HUES64 (cell line): Measurements from ENCODE around the gene C2orf72.

ENCODE experiments used
- H3K27ac ChIP-seq: 2 replicates; pipeline ENCODE4 v1.7.0; 2013; ENCODE audit warnings: low read depth, low read length, inconsistent platforms
- H3K27me3 ChIP-seq: 2 replicates; pipeline ENCODE4 v1.6.1; 2013; ENCODE audit warnings: mild to moderate bottlenecking, low read length; ENCODE audit not compliant: insufficient read depth
- H3K36me3 ChIP-seq: 2 replicates; pipeline ENCODE4 v1.6.1; 2013; ENCODE audit warnings: mild to moderate bottlenecking, low read length; ENCODE audit not compliant: insufficient read depth
- H3K4me1 ChIP-seq: 2 replicates; pipeline ENCODE4 v1.6.1; 2013; ENCODE audit warnings: mild to moderate bottlenecking, low read length, moderate library complexity; ENCODE audit not compliant: insufficient read depth
- H3K4me3 ChIP-seq: 2 replicates; pipeline ENCODE4 v1.5.1; 2013; ENCODE audit warnings: mild to moderate bottlenecking, low read length, moderate library complexity
- H3K9ac ChIP-seq: 2 replicates; pipeline ENCODE4 v1.6.1; 2013; ENCODE audit warnings: mild to moderate bottlenecking, low read depth, low read length
- H3K9me3 ChIP-seq: 2 replicates; pipeline ENCODE4 v1.6.1; 2013; ENCODE audit warnings: low read depth, low read length; ENCODE audit not compliant: insufficient read depth
- whole genome bisulfite sequencing: fragments of 150-250, 120-280 bp; methylation state at CpG from one replicate; pipeline ENCODE4 v1.1.7; 2013; ENCODE audit warnings: missing lambda C conversion rate; 5-methylcytosine and 5-hydroxymethylcytosine counted together

C2orf72 gene

DNA sequence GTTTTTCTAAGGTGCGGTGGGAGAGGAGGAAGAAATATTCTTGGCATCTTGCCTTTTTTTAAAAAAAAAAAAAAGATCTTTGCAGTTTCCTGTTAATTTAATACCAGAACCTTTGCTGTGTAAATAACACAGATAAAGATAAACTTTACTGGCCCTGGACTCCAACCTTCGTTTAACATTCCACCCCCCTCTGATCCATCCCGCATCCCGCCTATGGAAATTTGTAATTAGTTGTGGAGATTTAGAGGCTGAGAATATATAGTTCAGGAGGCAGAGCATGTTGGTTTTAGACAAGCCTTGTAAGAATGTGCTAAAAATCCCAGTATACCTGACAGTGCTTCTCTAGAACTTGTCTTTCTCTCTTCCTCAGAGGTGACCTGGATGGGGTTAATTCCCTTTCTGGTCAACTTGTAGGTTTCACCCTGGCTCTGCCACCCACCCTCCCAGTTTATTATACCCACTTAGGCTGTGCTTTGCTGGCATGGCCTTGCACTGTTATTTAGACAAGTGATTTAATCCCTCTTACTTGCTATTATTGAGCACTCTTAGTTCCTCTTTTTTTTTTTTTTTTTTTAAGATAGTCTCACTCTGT is 2.9 kb upstream of the C2orf72 start:
- 82% methylated on average over 3 of the region's 4 CpGs for WGBS
- Histone ChIP-seq H3K27me3 (peaks cover 54% of the 10 kb centered on the region), H3K9ac (no peak overlapping the region), H3K4me1 (peaks cover 3% of the 10 kb centered on the region; the same call in 1 of the 2 replicates), H3K27ac (no peak overlapping the region), H3K9me3 (no peaks in the 10 kb centered on the region), H3K36me3 (no peaks in the 10 kb centered on the region), H3K4me3 (no peak overlapping the region)

DNA sequence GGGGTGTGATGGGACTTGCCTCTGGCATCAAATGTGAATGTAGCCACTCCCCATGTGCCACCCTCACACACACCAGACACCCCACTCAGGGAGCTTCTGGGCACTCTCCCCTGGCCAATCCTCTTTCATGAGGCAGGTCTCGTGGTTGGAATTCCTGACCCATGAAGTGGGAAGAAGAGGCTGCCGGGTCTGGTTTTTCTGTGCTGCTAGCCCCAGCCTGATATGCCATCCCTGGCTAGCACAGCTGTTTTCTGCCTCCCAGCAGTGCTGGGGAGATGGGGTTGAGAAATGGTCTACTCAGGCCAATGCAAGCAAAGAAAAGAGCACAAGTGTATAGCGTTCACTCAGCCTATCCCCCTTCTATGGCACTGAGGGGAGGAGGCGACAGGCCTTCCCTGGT is 1.2 kb upstream of the C2orf72 start:
- H3K9me3 ChIP-seq = no peaks in the 10 kb centered on the region
- peaks cover 70% of the 10 kb centered on the region for H3K27me3 ChIP-seq
- WGBS = 79% methylated on average over 4 of the region's 4 CpGs
- peaks cover 3% of the 10 kb centered on the region; the same call in 1 of the 2 replicates for H3K4me1 ChIP-seq
- H3K27ac ChIP-seq = no peak overlapping the region
- H3K9ac ChIP-seq = no peak overlapping the region
- no peak overlapping the region for H3K4me3 ChIP-seq
- no peaks in the 10 kb centered on the region for H3K36me3 ChIP-seq

DNA sequence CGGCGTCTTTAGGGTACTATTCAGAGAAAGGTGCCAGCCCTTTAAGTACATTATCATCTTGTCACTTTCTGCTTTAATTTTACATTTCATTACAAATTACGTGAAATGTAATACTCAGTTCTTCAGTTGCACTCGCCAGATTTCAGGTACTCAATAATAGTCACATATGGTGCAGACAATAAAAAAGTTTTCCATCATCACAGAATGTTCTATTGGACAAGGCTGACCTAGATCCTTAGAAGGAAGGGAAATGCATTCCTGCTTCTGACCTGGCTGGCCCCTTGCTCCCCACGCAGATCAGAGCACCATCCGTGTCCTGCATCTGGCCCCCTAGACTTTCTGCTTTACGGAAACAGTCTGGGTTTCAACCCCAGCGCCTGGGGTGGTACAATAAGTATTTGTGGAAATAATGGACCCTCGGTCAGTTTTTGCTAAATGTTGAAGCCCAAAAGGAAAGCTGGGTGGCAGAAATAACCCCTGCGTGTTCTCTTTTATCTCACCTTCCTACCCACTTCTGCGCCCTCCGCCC is 681 bp upstream of the C2orf72 start:
- Histone ChIP-seq H3K36me3 (no peaks in the 10 kb centered on the region), H3K27me3 (peaks cover 70% of the 10 kb centered on the region), H3K4me3 (no peak overlapping the region), H3K9ac (no peak overlapping the region), H3K9me3 (no peaks in the 10 kb centered on the region), H3K4me1 (peaks cover 3% of the 10 kb centered on the region; the same call in 1 of the 2 replicates), H3K27ac (no peak overlapping the region)
- 72% methylated on average over 10 of the region's 12 CpGs for WGBS

DNA sequence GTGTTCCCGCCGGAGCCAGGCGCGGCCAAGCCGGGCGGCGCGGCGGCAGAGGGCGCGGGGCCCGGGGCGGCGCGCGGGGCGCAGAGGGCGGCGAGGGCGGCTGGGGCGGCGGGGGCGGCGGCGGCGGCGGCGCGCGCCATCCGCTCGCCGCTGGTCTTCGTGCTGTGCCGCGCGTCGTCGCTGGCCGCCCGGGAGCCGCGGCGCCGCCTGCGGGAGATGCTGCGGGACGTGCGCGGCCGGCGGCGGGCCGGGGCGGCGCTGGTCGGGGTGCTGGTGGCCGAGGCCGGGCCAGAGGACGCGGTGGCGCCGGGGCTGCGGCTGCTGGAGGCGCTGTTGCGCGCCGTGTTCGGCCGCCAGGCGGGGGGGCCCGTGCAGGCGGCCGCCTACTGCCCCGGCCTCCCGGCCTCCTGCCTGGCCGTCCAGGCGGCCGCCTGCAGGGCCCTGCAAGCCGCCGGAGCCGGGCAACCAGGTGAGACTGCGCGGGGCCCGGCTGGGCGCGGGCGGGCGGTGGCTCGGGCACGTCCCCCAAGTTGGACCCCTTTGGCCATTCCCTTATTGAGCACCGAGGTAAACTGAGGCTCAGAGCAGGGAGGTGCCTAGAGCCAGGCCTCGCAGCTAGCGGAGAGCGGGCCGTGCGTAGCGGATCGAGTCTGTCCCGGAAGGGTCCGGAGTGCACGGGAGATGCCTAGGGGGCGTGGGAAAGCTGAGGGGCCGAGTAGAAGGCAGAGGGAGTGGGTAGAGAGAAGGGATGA is 584 bp downstream of the C2orf72 start:
- no peak overlapping the region for H3K9ac ChIP-seq
- under 1% methylated on average over 104 of the region's 104 CpGs for WGBS
- no peaks in the 10 kb centered on the region for H3K9me3 ChIP-seq
- H3K27ac ChIP-seq = no peak overlapping the region
- peaks cover 3% of the 10 kb centered on the region; the same call in 1 of the 2 replicates for H3K4me1 ChIP-seq
- H3K4me3 ChIP-seq = peak overlapping the region; percentile 58
- H3K36me3 ChIP-seq = no peaks in the 10 kb centered on the region
- H3K27me3 ChIP-seq = peaks cover 73% of the 10 kb centered on the region

DNA sequence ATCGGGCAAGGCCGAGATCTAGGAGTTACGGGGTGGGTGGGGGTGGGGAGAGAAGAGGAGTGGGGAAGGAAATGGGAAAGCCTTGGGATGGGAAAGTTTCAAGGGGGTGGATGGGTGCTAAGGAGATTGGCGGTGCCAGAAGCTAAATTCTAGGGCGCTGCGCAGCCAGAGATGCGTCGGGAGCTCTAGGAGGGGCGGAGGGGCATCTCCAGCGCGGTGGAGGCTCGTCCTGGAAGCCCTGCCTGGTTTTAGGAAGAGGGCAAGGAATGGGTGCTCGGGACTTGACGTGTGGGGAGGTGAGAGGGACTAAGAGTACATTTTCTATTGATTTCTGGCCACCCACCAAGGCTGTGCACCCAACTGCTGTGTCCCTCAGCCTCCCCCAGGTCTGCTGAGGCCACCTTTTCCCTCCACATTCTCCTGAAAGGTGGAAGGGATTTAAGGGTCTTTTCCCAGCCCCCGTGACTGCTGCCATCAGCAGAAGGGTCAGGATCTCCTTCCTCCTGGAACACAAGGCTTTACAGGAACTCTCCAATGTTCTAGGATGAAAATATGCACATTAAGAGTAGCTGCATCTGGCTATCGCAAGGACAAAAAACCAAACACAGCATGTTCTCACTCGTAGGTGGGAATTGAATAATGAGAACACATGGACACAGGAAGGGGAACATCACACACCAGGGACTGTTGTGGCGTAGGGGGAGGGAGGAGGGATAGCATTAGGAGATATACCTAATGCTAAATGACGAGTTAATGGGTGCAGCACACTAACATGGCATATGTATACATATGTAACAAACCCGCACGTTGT is 1.4 kb downstream of the C2orf72 start:
- H3K27me3 ChIP-seq = peaks cover 73% of the 10 kb centered on the region
- 22% methylated on average over 18 of the region's 21 CpGs for WGBS

DNA sequence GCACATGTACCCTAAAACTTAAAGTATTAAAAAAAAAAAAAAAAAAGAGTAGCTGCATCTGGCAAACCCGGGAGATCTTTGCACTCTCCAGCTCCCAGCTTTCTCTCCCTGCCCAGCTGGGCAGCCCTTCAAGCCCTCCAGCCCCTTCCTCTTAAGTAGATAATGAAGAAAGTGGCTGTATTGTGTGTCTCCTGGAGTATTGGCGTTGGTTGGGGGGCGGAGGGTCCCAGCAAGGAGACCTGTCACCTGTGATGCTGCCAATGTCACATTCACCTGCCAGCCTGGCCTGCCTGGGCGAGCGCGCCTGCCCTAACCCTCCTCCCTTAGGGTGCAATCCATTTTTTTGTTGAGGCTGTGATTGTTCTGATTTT is 2.0 kb downstream of the C2orf72 start:
- H3K27me3 ChIP-seq = peaks cover 68% of the 10 kb centered on the region
- WGBS = 91% methylated on average over 4 of the region's 6 CpGs
- no peak overlapping the region for H3K4me3 ChIP-seq
- H3K4me1 ChIP-seq = peaks cover 3% of the 10 kb centered on the region; the same call in 1 of the 2 replicates
- no peak overlapping the region for H3K27ac ChIP-seq
- no peaks in the 10 kb centered on the region for H3K36me3 ChIP-seq
- no peak overlapping the region for H3K9ac ChIP-seq
- no peaks in the 10 kb centered on the region for H3K9me3 ChIP-seq

More for the DNA sequence above, 1.4 kb downstream of the C2orf72 start:
- no peaks in the 10 kb centered on the region for H3K9me3 ChIP-seq
- no peaks in the 10 kb centered on the region for H3K36me3 ChIP-seq
- H3K4me3 ChIP-seq = peak overlapping the region; percentile 58
- H3K27ac ChIP-seq = no peak overlapping the region
- H3K4me1 ChIP-seq = peaks cover 3% of the 10 kb centered on the region; the same call in 1 of the 2 replicates
- H3K9ac ChIP-seq = no peak overlapping the region

DNA sequence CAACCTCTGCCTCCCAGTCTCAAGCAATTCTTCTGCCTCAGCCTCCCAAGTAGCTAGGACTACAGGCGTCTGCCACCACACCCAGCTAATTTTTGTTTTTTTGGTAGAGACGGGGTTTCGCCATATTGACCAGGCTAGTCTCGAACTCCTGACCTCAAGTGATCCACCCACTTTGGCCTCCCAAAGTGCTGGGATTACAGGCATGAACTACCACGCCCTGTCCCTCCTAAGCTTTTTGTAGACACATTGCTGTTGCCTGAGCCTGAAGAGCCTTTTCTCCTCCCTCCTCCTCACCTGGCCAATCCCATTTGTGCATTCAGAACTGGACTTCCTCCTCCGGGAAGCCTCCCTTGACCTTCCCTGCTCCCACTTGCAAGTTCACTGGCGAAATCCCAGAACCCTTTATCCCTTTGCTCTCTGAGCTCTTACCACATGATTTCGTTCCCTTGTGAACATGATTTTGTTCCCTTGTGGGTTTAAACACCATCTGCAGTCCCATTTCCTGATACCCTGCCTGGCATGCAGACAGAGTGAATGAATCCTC is 2.6 kb downstream of the C2orf72 start:
- Histone ChIP-seq H3K27ac (no peak overlapping the region), H3K27me3 (peaks cover 62% of the 10 kb centered on the region)
- 86% methylated on average over 8 of the region's 8 CpGs for WGBS

DNA sequence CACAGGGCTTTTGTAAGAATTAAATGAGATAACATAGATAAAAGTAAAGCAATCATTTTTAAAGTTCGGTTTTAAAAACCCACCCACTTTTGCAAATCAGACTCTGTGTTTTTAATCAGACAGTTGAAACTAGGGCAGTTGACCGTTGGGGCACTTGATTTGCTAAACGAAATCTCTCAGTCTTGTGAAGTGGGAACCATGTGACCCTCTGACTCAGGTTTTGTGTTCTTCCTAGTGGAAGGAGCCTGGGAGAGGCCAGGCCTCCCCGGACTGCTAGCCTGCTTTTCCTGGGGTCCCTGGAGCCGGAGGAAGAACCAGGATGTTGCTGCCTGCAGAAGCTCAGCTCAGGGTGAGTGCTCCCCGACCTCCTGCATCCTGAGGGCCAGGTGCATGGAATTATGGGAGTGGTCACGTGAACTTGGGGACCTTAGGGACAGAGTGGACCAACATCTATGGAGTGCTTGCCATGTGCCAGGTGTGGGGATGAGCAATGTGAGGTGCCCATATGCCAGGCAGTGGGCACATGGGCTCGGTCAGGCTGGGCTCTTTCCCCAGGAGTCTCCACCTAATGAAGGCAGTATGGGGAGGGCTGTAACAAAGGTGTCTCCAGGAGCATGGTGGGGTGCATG is 3.9 kb downstream of the C2orf72 start:
- Histone ChIP-seq H3K4me3 (no peak overlapping the region), H3K4me1 (peaks cover 3% of the 10 kb centered on the region; the same call in 1 of the 2 replicates), H3K27ac (no peak overlapping the region), H3K9me3 (no peaks in the 10 kb centered on the region), H3K27me3 (peaks cover 50% of the 10 kb centered on the region), H3K9ac (no peak overlapping the region), H3K36me3 (no peaks in the 10 kb centered on the region)
- 81% methylated on average over 8 of the region's 8 CpGs for WGBS

More for the DNA sequence above, 2.6 kb downstream of the C2orf72 start:
- no peaks in the 10 kb centered on the region for H3K36me3 ChIP-seq
- H3K9ac ChIP-seq = no peak overlapping the region
- no peaks in the 10 kb centered on the region for H3K9me3 ChIP-seq
- H3K4me1 ChIP-seq = peaks cover 3% of the 10 kb centered on the region; the same call in 1 of the 2 replicates
- H3K4me3 ChIP-seq = no peak overlapping the region

DNA sequence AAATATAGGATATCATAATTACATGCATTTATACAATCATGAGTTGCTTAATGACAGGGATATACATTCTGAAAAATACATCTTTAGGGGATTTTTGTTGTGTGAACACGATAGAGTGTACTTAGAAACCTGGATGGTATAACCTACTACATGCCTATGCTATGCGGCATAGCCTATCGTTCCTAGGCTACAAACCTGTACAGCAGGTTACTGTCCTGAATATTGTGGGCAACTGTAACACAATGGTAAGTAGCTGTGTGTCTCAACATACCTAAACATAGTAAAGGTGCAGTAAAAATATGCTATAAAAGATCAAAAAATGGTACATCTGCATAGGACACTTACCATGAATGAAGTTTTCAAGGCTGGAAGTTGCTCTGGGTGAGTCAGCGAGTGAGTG is 6.5 kb downstream of the C2orf72 start:
- no peak overlapping the region for H3K9ac ChIP-seq
- H3K27ac ChIP-seq = no peak overlapping the region
- H3K4me1 ChIP-seq = peaks cover under 1% of the 10 kb centered on the region; the same call in 1 of the 2 replicates
- 92% methylated on average over 4 of the region's 4 CpGs for WGBS
- H3K27me3 ChIP-seq = peaks cover 25% of the 10 kb centered on the region
- no peaks in the 10 kb centered on the region for H3K9me3 ChIP-seq
- H3K4me3 ChIP-seq = no peak overlapping the region
- H3K36me3 ChIP-seq = no peaks in the 10 kb centered on the region

DNA sequence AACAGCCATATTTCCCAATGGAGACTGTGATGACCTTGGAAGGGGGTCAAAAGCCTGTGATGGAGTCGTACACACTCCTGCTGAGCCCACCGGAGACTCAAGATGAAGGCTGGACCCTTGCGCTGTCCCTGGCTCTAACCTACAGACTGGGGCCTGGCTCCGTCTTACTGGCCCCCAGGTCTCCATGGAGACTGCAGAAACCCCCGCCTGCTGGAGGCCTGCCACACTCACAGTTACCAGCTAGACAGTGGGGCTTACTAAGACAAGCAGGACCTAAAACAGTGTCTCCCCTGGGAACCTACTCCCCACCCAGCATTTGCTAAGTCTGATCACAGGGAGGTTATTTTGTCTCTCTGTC is 9.6 kb downstream of the C2orf72 start:
- 91% methylated on average over 5 of the region's 5 CpGs for WGBS
- Histone ChIP-seq H3K4me1 (no peaks in the 10 kb centered on the region), H3K9me3 (no peaks in the 10 kb centered on the region), H3K9ac (no peak overlapping the region), H3K27ac (no peak overlapping the region), H3K36me3 (no peaks in the 10 kb centered on the region), H3K27me3 (peaks cover 17% of the 10 kb centered on the region), H3K4me3 (no peak overlapping the region)
